GM19023 (cell line): ENCODE results near the gene NFE2L1.
A peak's percentile ranks its signal among the peaks of the same experiment; 100 is the strongest.
"Not testable (repeated sequence)": the region's sequence is repeated elsewhere in the genome, so short reads cannot be mapped to it uniquely, and the experiment has no call there.

ENCODE experiments used
- ATAC-seq: cut with Tn5 transposase; IDR thresholded peaks from one replicate; pipeline ENCODE4 v1.9.1; 2021; ENCODE audit warnings: mild to moderate bottlenecking, moderate library complexity; ENCODE audit not compliant: unreplicated experiment

Gene NFE2L1

DNA sequence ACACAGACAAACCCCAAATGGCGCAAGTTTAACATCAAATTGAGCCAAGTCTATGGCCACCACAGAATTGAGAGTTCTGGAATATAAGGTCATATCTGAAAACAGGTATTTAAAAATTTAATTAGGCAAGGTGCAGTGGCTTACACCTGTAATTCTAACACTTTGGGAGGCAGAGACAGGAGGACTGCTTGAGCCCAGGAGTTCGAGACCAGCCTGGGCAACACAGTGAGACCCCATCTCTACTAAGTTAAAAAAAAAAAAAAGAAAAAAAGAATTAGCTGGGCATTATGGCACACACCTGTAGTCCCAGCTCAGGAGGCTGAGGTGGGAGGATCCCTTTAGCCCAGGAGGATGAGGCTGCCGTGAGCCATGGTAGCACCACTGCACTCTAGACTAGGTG, 19.1 kb downstream of the NFE2L1 start:
- ATAC-seq: no peak

- not testable (repeated sequence) for ATAC-seq
Measured at GRCh38 chr17:48067808-48068207, 19.6 kb downstream of the NFE2L1 start.

DNA sequence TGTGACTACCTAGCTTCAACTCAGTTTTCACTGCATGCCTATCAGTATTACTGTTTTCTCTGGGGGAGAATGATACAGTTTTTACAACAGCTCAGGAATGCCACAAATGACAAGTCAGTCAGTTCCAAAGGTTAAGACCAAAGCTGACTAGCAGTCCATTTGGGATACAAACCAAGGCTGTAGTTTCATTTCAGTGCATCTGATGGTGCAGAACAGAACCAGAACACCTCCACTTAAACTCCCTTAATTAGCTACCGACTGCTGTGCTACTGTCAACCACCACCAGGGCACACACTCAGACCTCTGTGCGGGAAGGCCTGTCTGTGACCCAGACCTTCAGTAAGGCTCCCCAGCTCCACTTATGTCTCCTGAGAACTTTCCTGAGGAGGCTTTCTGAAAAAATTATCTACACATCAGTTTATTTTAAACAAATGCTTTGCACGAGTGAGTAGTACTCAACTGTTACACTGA, 20.4 kb downstream of the NFE2L1 start:
- ATAC-seq: no peak

DNA sequence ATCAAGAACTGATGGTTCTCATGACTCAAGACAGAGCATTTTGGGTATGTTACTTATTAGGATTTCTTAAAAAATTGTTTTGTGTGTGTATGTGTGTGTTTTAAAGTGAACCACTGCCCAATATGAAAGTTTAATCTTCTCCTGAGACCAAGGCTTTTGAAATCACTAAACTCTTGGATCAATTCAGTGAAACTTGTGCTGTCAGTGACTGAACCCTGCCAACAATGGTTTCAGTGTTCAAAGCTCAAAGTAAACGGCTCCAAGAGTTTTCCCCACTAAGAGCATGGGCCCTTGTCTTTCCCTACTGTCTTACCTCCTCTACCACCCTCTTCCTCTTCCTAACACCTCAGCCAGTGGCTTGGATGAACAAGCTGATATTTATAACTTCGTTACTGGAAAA, 22.0 kb downstream of the NFE2L1 start:
- no peak for ATAC-seq

- no peak for ATAC-seq
Measured at GRCh38 chr17:48071654-48072053, 23.5 kb downstream of the NFE2L1 start.

DNA sequence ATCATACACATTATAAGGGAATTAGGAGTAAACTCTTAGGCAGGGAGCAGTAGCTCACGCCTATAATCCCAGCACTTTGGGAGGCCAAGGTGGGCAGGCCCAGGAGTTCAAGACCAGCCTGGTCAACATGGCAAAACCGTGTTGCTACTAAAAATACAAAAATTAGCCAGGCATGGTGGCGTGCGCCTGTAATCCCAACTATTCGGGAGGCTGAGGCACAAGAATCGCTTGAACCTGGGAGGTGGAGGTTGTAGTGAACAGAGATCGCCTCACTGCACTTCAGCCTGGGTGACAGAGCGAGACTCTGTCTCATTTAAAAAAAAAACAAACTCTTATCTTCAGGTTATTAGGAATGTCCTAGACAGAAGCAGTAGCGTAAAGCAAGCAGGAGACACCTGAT, 24.7 kb downstream of the NFE2L1 start:
- not testable (repeated sequence) for ATAC-seq

GRCh38 chr17:48073566-48074094, 25.5 kb downstream of the NFE2L1 start:
- not testable (repeated sequence) for ATAC-seq

DNA sequence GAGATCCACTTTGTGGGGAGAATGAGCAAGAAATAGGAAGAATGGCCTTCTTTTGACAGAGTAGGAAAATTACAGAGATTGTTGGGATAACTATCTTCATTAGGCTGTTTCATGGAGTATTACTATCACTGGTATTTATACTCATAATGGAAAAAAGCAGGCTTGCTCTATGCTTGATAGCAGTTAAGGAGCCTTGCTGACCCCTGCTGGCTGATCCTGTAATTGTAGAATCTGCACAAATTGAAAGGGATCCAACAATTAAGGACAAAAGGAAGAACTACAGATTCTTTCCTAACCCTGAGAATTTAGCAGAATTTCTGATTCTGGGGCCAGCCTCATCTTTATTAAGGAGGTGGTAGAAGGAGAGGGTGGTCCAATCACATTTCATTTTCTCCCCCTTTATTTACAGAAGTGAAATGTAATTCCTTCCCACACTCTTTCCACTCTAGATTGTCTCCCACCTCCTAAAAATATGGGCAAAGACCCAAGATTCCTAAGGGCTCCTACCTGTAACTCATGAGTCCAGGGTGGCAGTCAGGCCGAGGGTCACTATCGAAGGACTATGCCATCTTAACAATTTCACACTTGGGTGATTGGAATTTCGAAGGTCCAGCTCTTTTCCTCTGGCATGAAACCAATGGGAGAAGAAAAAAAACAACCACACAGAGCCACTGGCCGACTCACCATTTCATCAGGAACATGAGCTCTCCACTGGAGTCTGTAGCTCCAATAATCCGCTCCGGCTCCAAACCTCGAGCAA, 26.3 kb downstream of the NFE2L1 start:
- ATAC-seq: no peak

DNA sequence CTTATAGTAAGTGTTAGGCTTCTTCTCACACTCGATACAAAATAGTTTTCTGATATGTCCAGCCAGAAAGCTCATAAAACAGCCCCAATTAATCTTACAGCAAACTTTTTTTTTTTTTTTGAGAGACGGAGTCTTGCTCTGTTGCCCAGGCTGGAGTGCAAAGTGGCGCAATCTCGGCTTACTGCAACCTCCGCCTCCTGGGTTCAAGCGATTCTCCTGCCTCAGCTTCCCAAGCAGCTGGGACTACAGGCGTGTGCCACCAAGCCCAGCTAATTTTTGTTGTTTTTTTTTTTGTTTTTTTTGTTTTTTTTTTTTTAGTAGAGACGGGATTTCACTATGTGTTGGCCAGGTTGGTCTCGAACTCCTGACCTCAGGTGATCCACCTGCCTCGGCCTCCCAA, 29.0 kb downstream of the NFE2L1 start:
- ATAC-seq: not testable (repeated sequence)

DNA sequence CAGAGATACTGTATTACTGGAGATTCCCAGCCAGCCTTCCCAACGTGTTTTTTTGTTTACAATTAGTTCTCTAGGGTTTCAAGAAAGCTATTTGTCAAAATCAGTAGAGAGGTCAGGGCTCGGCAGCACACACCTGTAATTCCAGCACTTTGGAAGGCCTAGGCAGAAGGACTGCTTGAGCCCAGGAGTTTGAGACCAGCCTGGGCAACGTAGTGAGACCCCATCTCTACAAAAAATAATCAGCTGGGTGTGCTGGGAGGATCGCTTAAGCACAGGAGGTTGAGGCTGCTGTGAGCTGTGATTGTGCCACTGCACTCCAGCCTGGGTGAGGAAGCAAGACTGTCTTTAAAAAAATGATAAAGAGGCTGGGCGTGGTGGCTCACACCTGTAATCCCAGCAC, 33.7 kb downstream of the NFE2L1 start:
- no peak for ATAC-seq

DNA sequence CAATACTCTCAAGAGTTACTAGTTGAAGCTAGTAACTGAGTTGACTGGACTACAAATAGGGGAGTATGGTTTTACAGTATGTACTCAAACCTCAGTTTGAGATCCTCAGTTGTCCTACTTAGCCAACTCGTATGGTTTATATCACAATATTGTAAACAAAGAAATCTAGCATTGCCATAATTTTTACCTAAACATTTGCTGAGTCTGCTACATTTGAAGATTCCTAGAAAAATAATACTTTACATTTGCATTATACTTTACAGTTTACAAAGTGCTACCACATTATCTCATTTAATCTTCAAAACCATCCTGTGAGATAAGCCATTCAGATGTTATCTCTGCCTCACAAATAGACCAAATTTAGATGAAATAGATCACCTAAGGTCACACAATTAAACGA, 36.8 kb downstream of the NFE2L1 start:
- ATAC-seq: no peak

- ATAC-seq: no peak
Measured at GRCh38 chr17:48093341-48094045, 45.3 kb downstream of the NFE2L1 start.

DNA sequence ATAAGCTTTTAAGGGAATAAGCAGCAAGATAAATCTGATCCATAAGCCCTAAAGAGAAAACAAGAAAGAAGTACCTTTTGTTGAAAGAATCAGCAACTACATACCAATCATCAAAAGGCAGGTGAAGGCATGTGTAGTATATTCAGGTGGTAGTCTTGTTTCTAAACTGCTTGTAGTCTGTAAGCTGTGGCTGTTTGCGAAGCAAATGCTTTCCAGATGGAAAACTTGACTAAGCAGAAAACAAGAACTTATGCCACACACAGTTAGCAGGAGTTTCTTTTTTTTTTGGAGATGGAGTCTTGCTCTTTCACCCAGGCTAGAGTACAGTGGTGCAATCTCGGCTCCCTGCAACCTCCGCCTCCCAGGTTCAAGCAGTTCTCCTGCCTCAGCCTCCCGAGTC, 47.5 kb downstream of the NFE2L1 start:
- no peak for ATAC-seq

GRCh38 chr17:48100160-48100559, 52.0 kb downstream of the NFE2L1 start:
- ATAC-seq: no peak

- ATAC-seq: no peak
Measured at GRCh38 chr17:48100591-48101011, 52.4 kb downstream of the NFE2L1 start.

GRCh38 chr17:48101012-48101720, 53.0 kb downstream of the NFE2L1 start, which contains the start of gene CBX1:
CBX1 (minus strand) TSS chr17:48101478; CDS start chr17:48077004, 24,474 bp downstream.
- ATAC-seq: peak; percentile 88

- ATAC-seq: no peak
Measured at GRCh38 chr17:48102043-48102750, 54.0 kb downstream of the NFE2L1 start.

DNA sequence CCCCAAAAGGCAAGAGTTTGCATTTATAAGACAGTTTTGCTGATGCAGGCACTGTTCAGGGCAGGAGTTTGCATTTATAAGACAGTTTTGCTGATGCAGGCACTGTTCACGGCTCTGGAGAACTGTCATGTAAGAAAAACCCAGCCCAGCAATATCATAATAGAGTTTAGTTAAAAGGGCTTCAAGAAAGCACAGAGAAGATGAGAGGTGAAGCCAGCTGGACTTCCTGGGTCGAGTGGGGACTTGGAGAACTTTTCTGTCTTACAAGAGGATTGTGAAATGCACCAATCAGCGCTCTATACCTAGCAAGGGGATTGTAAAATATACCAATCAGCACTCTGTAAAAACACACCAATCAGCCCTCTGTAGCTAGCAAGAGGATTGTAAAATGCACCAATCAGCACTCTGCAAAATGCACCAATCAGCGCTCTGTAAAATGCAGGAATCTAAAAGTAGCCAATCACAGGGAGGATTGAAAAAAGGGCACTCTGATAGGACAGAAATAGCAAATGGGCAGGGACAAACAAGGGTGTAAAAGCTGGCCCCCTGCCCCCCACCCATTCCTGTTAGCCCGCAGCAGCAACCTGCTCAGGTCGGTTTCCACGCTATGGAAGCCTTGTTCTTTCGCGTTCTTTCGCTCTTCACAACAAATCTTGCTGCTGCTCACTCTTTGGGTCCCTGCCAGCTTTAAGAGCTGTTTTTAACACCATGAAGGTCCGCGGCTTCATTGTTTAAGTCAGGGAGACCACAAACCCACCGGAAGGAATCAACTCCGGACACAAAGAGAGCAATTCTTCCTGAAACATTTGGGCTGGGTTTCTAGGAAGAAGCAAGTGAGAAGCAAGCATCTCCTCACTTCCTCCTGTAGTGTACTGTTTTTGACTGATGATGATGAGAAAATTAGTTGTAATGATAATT, 54.9 kb downstream of the NFE2L1 start:
- no peak for ATAC-seq

DNA sequence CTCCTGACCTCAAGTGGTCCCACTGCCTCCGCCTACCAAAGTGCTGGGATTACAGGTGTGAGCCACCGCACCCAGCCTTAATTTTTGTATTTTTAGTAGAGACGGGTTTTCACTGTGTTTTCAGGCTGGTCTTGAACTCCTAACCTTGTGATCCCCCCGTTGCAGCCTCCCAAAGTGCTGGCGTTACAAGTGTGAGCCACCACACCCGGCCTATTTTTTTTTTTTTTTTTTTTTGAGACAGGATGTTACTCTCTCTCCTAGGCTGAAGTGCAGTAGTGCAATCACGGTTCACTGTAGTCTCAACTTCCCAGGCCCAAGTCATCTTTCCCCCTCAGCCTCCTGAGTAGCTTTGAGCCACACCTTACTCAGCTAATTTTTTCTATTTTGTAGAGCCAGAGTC, 56.3 kb downstream of the NFE2L1 start:
- no peak for ATAC-seq

- ATAC-seq: no peak
Measured at GRCh38 chr17:48106802-48107136, 58.6 kb downstream of the NFE2L1 start.
